GM10847 (cell line): ENCODE data around the gene CDK19.

ENCODE experiments used
- POLR2A ChIP-seq: IDR thresholded peaks from 2 replicates; pipeline ENCODE4 v1.6.1; 2011; ENCODE audit not compliant: insufficient read length; ENCODE audit errors: extremely low read depth

The CDK19 gene

DNA sequence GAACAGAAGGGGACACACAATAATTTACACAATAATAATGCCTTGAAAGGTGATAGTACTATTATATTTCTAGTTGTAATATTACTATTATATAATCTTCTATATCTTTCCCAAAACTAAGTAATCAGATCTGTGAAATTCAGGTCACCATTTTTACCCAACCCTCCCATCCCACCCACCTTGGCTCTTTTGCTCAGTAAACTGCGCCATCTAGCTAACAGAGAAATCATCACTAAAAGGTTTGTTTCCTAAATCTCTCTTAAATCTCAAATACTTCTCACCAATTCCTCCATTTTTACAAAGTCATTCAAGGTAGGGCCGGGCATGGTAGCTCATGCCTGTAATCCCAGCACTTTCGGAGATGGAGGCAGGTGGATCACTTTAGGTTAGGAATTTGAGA is 83.4 kb downstream of the CDK19 start:
- TF ChIP-seq POLR2A = no peak

DNA sequence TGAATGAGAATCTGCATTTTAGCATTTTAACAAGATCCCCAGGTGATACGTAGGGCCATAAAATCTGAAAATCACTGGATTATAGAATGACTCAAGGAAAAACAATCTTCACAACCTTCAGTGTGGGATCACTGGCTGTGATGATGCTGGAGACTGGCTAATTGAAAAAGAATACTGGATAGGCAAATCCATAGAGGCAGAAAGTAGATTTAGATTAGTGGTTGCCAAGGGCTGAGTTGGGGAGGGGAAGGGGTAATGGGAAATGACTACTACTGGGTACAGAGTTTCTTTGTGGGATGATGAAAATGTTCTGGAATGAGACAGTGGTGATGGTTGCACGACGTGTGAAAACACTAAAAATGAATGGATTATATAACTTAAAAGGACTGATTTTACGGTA is 84.1 kb downstream of the CDK19 start:
- TF ChIP-seq POLR2A = no peak

- TF ChIP-seq POLR2A = no peak
Measured at GRCh38 chr6:110728501-110728900, 86.8 kb downstream of the CDK19 start.

- TF ChIP-seq POLR2A = no peak
Measured at GRCh38 chr6:110723017-110723416, 92.3 kb downstream of the CDK19 start.

- no peak for TF ChIP-seq POLR2A
Measured at GRCh38 chr6:110720066-110720465, 95.2 kb downstream of the CDK19 start.

- TF ChIP-seq POLR2A = no peak
Measured at GRCh38 chr6:110714143-110714542, 101.1 kb downstream of the CDK19 start.

GRCh38 chr6:110712238-110712637 is 103.0 kb downstream of the CDK19 start:
- no peak for TF ChIP-seq POLR2A

DNA sequence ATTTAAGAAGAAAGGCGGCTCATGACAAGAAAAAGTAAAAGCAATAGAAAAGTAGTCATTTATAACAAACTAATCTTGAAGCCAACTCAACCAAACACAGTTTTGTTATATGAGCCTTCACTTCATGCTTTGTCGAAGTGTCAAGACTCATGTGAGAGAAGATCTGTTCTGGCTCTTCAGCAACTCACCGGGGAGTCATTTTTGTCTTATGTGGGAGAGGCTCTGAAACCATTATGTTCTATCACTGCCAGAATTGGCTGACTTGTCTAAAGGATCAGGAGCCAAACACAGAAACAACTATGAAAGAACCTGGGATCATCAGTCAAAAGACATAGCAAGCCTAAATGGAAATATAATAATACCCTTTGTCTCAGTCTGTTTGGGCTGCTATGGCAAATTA is 105.2 kb downstream of the CDK19 start:
- TF ChIP-seq POLR2A = no peak

- no peak for TF ChIP-seq POLR2A
Measured at GRCh38 chr6:110708295-110708950, 106.8 kb downstream of the CDK19 start.

- TF ChIP-seq POLR2A = no peak
Measured at GRCh38 chr6:110705543-110705942, 109.7 kb downstream of the CDK19 start.

DNA sequence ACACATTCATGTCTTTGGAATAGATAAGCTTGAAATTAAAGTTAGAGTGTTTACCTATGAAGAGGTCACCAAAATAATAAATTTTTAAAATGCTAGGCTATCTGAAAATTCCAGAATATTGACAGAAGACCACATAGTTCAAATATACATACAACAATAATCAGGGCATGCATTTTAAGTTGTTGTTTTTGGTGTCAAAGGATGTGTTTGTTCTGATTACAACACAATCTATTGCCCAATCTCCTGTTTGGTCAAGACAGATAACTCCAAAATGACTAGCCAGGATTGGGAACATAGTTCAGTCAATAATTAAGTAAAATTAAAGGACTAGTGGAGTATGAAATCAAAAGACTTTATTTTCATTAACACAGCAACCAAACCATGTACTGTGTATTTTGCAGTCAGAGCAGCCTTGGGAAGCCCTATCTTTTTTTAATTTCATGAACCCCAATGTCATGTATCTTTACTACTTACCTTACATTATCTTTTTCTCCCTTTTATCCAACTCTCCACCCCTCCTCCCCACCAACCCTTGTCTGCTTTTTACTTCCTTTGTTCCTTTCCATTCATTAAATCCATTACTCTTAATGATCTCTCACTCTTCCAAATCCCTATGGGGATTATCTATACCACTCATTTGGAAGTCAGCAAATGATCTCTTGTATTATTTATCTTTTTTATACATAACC is 111.2 kb downstream of the CDK19 start:
- TF ChIP-seq POLR2A = no peak

GRCh38 chr6:110703010-110703905 is 112.0 kb downstream of the CDK19 start:
- TF ChIP-seq POLR2A = no peak

GRCh38 chr6:110699780-110700179 is 115.5 kb downstream of the CDK19 start:
- TF ChIP-seq POLR2A = no peak

DNA sequence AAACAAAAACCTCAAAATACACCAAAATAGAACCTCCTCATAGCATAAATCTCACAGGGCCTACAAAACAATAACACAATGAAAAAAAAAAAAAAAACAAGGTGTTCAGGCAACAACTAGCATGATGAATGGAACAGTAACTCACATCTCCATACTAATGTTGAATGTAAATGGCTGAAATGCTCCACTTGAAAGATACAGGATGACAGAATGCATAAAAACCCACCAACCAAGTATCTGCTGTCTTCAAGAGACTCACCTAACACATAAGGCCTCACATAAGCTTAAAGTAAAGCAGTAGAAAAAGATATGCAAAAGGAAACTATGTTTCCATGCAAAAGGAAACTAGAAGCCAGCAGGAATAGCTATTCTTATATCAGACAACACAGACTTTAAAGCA is 121.3 kb downstream of the CDK19 start:
- TF ChIP-seq POLR2A = no peak

DNA sequence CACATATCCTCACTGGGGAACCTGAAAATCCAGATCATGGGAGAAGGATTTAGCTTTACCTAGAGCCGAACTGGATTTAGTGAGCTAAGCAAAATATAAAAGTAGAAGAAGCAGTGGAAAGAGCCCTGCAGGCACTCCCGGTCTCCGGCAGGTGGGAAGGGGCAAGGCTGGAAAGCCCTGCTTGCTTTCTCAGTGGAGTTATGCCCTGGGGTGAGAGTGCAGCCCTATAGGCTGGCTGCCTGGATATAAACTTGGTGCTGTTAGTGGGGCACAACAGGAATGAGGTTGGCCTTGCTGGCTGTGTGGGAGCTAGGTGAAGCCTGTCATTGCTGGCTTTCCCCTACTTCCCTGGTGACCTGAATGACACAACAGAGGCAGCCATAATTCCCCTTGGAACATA is 122.0 kb downstream of the CDK19 start:
- TF ChIP-seq POLR2A = no peak

DNA sequence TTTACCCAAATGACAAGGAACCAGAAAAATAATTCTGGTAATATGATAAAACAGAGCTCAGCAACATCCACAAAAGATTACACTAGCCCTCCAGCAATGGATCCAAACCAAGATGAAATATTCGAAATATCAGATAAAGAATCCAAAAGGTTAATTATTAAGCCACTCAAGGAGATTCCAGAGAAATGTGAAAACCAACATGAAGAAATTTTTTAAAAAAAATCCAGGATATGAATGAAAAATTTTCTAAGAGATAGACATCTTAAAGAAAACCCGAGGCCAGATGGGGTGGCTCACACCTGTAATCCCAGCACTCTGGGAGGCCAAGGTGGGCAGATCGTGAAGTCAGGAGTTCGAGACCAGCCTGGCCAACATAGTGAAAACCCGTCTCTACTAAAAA is 124.4 kb downstream of the CDK19 start:
- no peak for TF ChIP-seq POLR2A
